SK-N-SH (cell line): ENCODE results near the gene HIPK2. TPM values are rescaled to one million over a fixed set of nuclear protein-coding genes. Genes with fewer than 3 reads are reported as not detected.

Experiments
- CTCF ChIA-PET: fragments of 300-600, 350-600 bp; formaldehyde crosslinking; extraction: SDS; loops from one replicate; lab custom pipeline; 2021; lab: Yijun Ruan, JAX
- POLR2A ChIA-PET: fragments of 350-600 bp; sonication (Branson Sonifier 250); formaldehyde crosslinking; extraction: SDS; loops from one replicate; lab custom pipeline; 2020; ENCODE audit warnings: antibody characterized with exemption, inconsistent platforms; lab: Yijun Ruan, JAX
- DNase-seq: peaks from one replicate; pipeline ENCODE4 v3.0.0; 2012
- H2AFZ ChIP-seq: fragments of 200-600 bp; sonication (generic); 2 replicates; pipeline ENCODE4 v1.8.1; 2016; ENCODE audit warnings: antibody characterized with exemption, mild to moderate bottlenecking, low read depth
- H3F3A ChIP-seq: fragments of 200-600 bp; sonication (generic); replicated peaks from 2 replicates; pipeline ENCODE3; 2016; ENCODE audit warnings: antibody characterized with exemption, mild to moderate bottlenecking; ENCODE audit not compliant: insufficient read depth
- H3K27ac ChIP-seq, 2 experiments: fragments of 200-500 bp in 1 of 2; fragments of 200-600 bp in 1 of 2; sonication (Bioruptor generic) in 1 of 2; sonication (generic), shearing (Covaris generic) in 1 of 2; 2 replicates each; pipeline versions ENCODE4 v1.5.1 to v1.6.1; 2014 to 2016; ENCODE audit warnings: low read depth in 2 of 2, inconsistent platforms in 1 of 2, low read length in 1 of 2, mild to moderate bottlenecking in 1 of 2, mixed read lengths in 1 of 2
- H3K27me3 ChIP-seq: fragments of 200-600 bp; sonication (generic), shearing (Covaris generic); 2 replicates; pipeline ENCODE4 v1.6.1; 2016; ENCODE audit warnings: mixed run types; ENCODE audit not compliant: insufficient read depth
- H3K36me3 ChIP-seq, 2 experiments: fragments of 200-500 bp in 1 of 2; fragments of 200-600 bp in 1 of 2; sonication (Bioruptor generic) in 1 of 2; sonication (generic) in 1 of 2; replicated peaks in 1 of 2; 2 replicates each; pipeline versions ENCODE3 to v1.5.1; 2014 to 2016; ENCODE audit warnings: low read length in 1 of 2, mild to moderate bottlenecking in 1 of 2; ENCODE audit not compliant: insufficient read depth in 2 of 2, control insufficient read depth in 1 of 2
- H3K4me1 ChIP-seq, 2 experiments: fragments of 200-500 bp in 1 of 2; fragments of 200-600 bp in 1 of 2; sonication (Bioruptor generic) in 1 of 2; sonication (generic), shearing (Covaris generic) in 1 of 2; 2 replicates each; pipeline versions ENCODE4 v1.5.1 to v1.6.1; 2014 to 2016; ENCODE audit warnings: low read depth in 1 of 2, low read length in 1 of 2, mixed run types in 1 of 2; ENCODE audit not compliant: insufficient read depth in 2 of 2, control insufficient read depth in 1 of 2
- H3K4me2 ChIP-seq: fragments of 200-600 bp; sonication (generic), shearing (Covaris generic); 2 replicates; pipeline ENCODE4 v1.6.1; 2017; ENCODE audit warnings: mixed run types
- H3K4me3 ChIP-seq, 2 experiments: fragments of 200-500 bp in 1 of 2; fragments of 200-600 bp in 1 of 2; sonication (Bioruptor generic) in 1 of 2; sonication (generic), shearing (Covaris generic) in 1 of 2; 2 replicates each; pipeline versions ENCODE4 v1.5.1 to v1.8.1; 2014 to 2016; ENCODE audit warnings: low read depth in 2 of 2, inconsistent platforms in 1 of 2, low read length in 1 of 2, mild to moderate bottlenecking in 1 of 2, mixed read lengths in 1 of 2, moderate library complexity in 1 of 2
- H3K79me2 ChIP-seq: fragments of 200-600 bp; sonication (generic); 2 replicates; pipeline ENCODE4 v1.8.1; 2017; ENCODE audit warnings: mild to moderate bottlenecking; ENCODE audit not compliant: insufficient read depth
- H3K9ac ChIP-seq: fragments of 200-600 bp; sonication (generic); 2 replicates; pipeline ENCODE4 v1.6.1; 2017; ENCODE audit warnings: mixed run types
- H3K9me2 ChIP-seq: fragments of 200-600 bp; sonication (generic); 2 replicates; pipeline ENCODE4 v1.6.1; 2017; ENCODE audit warnings: mixed run types
- H3K9me3 ChIP-seq: fragments of 200-600 bp; sonication (generic); 2 replicates; pipeline ENCODE4 v1.6.1; 2017; ENCODE audit warnings: mixed run types, mild to moderate bottlenecking, moderate library complexity
- H4K20me1 ChIP-seq: fragments of 200-600 bp; sonication (generic); 2 replicates; pipeline ENCODE4 v1.6.1; 2017; ENCODE audit warnings: mild to moderate bottlenecking, mixed run types; ENCODE audit not compliant: insufficient read depth
- CHD2 ChIP-seq: fragments of 150-350 bp; IDR thresholded peaks from 2 replicates; pipeline ENCODE4 v1.6.1; 2018; ENCODE audit warnings: low read length; ENCODE audit not compliant: partially characterized antibody
- ELF1 ChIP-seq: IDR thresholded peaks from 2 replicates; pipeline ENCODE4 v1.4.0; 2012
- FOSL2 ChIP-seq: IDR thresholded peaks from 2 replicates; pipeline ENCODE4 v1.4.0; 2012; ENCODE audit warnings: low read depth, mild to moderate bottlenecking, moderate library complexity, borderline replicate concordance
- FOXM1 ChIP-seq: IDR thresholded peaks from 2 replicates; pipeline ENCODE4 v1.4.0; 2012; ENCODE audit warnings: low read depth, mild to moderate bottlenecking
- GATA2 ChIP-seq: sonication (generic); formaldehyde crosslinking; IDR thresholded peaks from 2 replicates; pipeline ENCODE4 v1.5.0; 2020; ENCODE audit warnings: mild to moderate bottlenecking, missing genetic modification reagents
- JUND ChIP-seq: IDR thresholded peaks from 2 replicates; pipeline ENCODE4 v1.4.0; 2012
- MEF2A ChIP-seq: IDR thresholded peaks from 2 replicates; pipeline ENCODE4 v1.4.0; 2012; ENCODE audit warnings: low read depth, borderline replicate concordance
- MXI1 ChIP-seq: IDR thresholded peaks from 2 replicates; pipeline ENCODE4 v1.6.1; 2012; ENCODE audit warnings: mild to moderate bottlenecking, low read depth, low read length, improper control_type of control experiment
- NFIC ChIP-seq: IDR thresholded peaks from 2 replicates; pipeline ENCODE4 v1.4.0; 2012; ENCODE audit warnings: borderline replicate concordance
- NRF1 ChIP-seq: IDR thresholded peaks from 2 replicates; pipeline ENCODE4 v1.6.1; 2012; ENCODE audit warnings: low read depth, mild to moderate bottlenecking, low read length
- POLR2AphosphoS5 ChIP-seq: IDR thresholded peaks from 2 replicates; pipeline ENCODE4 v1.6.1; 2012; ENCODE audit warnings: low read depth, low read length
- RCOR1 ChIP-seq: fragments of 150-350 bp; IDR thresholded peaks from 2 replicates; pipeline ENCODE4 v1.6.1; 2017; ENCODE audit warnings: antibody characterized with exemption, low read length
- RXRA ChIP-seq: IDR thresholded peaks from 2 replicates; pipeline ENCODE4 v1.4.0; 2012; ENCODE audit warnings: low read depth, mild to moderate bottlenecking, borderline replicate concordance
- SIN3A ChIP-seq: IDR thresholded peaks from 2 replicates; pipeline ENCODE4 v1.6.1; 2012; ENCODE audit warnings: low read depth, mild to moderate bottlenecking, low read length, moderate library complexity, borderline replicate concordance
- SMC3 ChIP-seq: IDR thresholded peaks from 2 replicates; pipeline ENCODE4 v1.6.1; 2012; ENCODE audit warnings: low read depth, low read length, improper control_type of control experiment
- TAF1 ChIP-seq: IDR thresholded peaks from 2 replicates; pipeline ENCODE4 v1.6.1; 2012; ENCODE audit warnings: low read depth, mild to moderate bottlenecking, low read length, moderate library complexity, borderline replicate concordance
- TEAD4 ChIP-seq: IDR thresholded peaks from 2 replicates; pipeline ENCODE4 v1.4.0; 2012; ENCODE audit warnings: mild to moderate bottlenecking, borderline replicate concordance; ENCODE audit not compliant: insufficient read depth
- YY1 ChIP-seq: IDR thresholded peaks from 2 replicates; pipeline ENCODE4 v1.4.0; 2012; ENCODE audit warnings: low read depth, mild to moderate bottlenecking
- WGBS: methylation state at CpG from one replicate; pipeline ENCODE4 v1.1.6; 2017; ENCODE audit warnings: low lambda C conversion rate; 5-methylcytosine and 5-hydroxymethylcytosine counted together
- polyA plus RNA-seq, 3 experiments: library from polyadenylated mRNA; depleted of rRNA; stranded (reverse); fragments of >200 nt; gene quantifications; 2 replicates each; pipeline ENCODE4 v1.2.3, GENCODE V29; 2012
- TF ChIP-seq, protein P1 (sequence below): IDR thresholded peaks from 2 replicates; pipeline ENCODE4 v1.4.0; 2012; ENCODE audit warnings: low read depth, borderline replicate concordance
- TF ChIP-seq, protein P2 (sequence below): fragments of 150-350 bp; IDR thresholded peaks from 2 replicates; pipeline ENCODE4 v1.6.1; 2016; ENCODE audit warnings: mild to moderate bottlenecking, low read depth, low read length

The HIPK2 gene
- polyA plus RNA-seq, 1 of the 3 experiments (the other 2 are of a cell fraction): 14.2 TPM

DNA sequence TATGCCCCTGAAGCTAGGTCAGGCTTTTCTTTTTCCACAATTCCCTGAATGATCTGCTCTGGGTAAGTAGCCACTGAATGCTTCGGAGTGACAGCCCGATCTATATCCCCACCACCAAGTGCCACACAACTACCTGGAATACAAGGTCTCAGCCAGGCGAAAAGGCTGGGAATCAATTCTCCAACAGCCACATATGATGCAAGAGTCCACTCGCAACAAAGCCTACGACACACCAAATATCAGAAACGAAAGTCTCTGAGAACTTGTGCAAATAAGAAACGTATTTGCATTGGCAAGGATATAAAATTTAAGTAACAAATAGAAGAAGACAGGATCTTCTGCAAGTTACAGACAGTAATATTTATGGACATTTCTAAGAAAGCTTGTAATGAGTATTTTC, 5.7 kb downstream of the HIPK2 start:
- Histone ChIP-seq H3K4me3 (peak overlapping the region in 1 of 2 experiments; percentile 29; a peak in 2 of 4 replicates), H3K4me2 (peak overlapping the region; percentile 90), H3K4me1 (peaks cover 25 to 55% of the 10 kb centered on the region in 2 experiments), H3K79me2 (peaks cover 87% of the 10 kb centered on the region), H3K9me2 (no peaks in the 10 kb centered on the region), H4K20me1 (peaks cover 39% of the 10 kb centered on the region), H3K9ac (peak overlapping the region; percentile 61; the same call in 1 of the 2 replicates)
- POLR2A ChIA-PET: no interaction called here
- WGBS: 88% methylated on average over 7 of the region's 7 CpGs
- CTCF ChIA-PET: interaction anchor here (0.6 to 4.2 kb wide), 8 partner anchors 11 to 399 kb away, joined by 3 to 21 read pairs (median 4); no protein-coding TSS in a partner anchor
- TF ChIP-seq ELF1 (no peak), NRF1 (no peak), YY1 (no peak), MXI1 (no peak), MEF2A (no peak), SIN3A (no peak)
- TF ChIP-seq, all 33 proteins: peak for 0
- DNase-seq: no peak
- Histone ChIP-seq H3K27ac (peak overlapping the region in 1 of 2 experiments; percentile 97; a peak in 3 of 4 replicates), H3K9me3 (no peaks in the 10 kb centered on the region), H2AFZ (no peak overlapping the region), H3K27me3 (no peaks in the 10 kb centered on the region), H3K36me3 (peaks cover 13 to 18% of the 10 kb centered on the region in 2 experiments), H3F3A (peaks cover 64% of the 10 kb centered on the region)

DNA sequence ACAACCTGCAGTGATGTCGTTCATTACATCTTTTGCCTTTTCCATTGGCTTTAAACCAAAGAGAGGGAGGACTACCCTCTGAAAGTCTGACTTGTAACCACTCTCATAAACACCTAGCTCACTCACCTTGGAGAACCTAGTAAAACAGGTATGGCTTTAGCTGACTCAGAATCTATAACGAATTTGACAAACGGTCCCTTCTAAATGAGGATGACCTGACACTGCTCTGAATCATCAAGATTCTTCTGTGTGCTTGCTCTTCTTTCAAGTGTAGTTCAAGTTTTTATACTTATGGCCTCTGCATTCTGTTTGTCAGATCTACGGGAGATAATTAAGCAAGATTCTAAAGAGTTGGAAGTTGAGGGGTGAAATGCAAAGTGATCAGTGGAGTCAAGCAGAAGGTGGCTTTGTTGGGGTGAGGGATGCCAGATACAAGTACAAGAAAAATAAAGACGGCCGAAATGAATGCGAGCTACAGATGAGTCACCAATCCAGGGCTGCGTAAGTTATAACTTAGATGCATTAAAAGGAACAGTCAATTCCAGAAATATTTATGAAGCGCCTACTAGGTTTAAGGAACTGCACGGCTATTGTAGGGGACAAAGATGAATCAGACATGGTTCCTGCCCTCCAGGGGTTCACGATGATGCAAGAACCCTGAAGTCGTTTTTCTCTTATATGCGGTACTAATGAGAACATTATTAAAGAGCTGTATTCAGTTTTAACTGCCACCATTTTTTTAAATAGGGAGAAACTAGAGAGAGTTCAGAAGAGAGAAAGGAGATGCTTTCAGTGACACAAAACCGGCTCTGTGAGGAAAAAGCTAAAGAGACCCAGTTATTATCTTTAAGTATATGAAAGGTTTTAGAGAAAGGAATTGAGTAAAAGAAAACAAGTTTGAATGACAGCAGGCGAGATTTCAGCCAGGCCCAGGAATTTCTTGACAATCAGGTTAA, 6.5 kb downstream of the HIPK2 start:
- H3K4me2 ChIP-seq: peak overlapping the region; percentile 90
- no peak for DNase-seq
- no peaks in the 10 kb centered on the region for H3K9me3 ChIP-seq
- no peaks in the 10 kb centered on the region for H3K27me3 ChIP-seq
- H3F3A ChIP-seq: peaks cover 56% of the 10 kb centered on the region
- WGBS: 16% methylated on average over 15 of the region's 15 CpGs
- ChIA-PET POLR2A (no interaction called here), CTCF (interaction anchor here (0.6 to 4.2 kb wide), 10 partner anchors 10 to 733 kb away, joined by 3 to 21 read pairs (median 4); no protein-coding TSS in a partner anchor)
- peaks cover 25 to 55% of the 10 kb centered on the region in 2 experiments for H3K4me1 ChIP-seq
- H3K36me3 ChIP-seq: peaks cover 13 to 18% of the 10 kb centered on the region in 2 experiments
- H2AFZ ChIP-seq: peak overlapping the region; percentile 12; the same call in 1 of the 2 replicates
- peaks cover 87% of the 10 kb centered on the region for H3K79me2 ChIP-seq
- H3K4me3 ChIP-seq: peak overlapping the region; percentile 24 to 29; a peak in 3 of 4 replicates
- H4K20me1 ChIP-seq: peaks cover 47% of the 10 kb centered on the region
- peak overlapping the region; percentile 61; the same call in 1 of the 2 replicates for H3K9ac ChIP-seq
- H3K27ac ChIP-seq: peak overlapping the region; percentile 78 to 97; a peak in 3 of 4 replicates
- H3K9me2 ChIP-seq: no peaks in the 10 kb centered on the region
- TF ChIP-seq FOSL2 (peak; percentile 93), RCOR1 (no peak), SIN3A (no peak), TEAD4 (peak; percentile 89), JUND (peak; percentile 93), GATA2 (CRISPR knock-in tag) (no peak), MEF2A (peak; percentile 85; the same call in 1 of the 2 replicates), FOXM1 (peak; percentile 45; the same call in 1 of the 2 replicates), SMC3 (no peak), RXRA (peak; percentile 76; the same call in 1 of the 2 replicates), POLR2AphosphoS5 (peak; percentile 62; the same call in 1 of the 2 replicates), NFIC (peak; percentile 67), NRF1 (no peak), CHD2 (no peak), TAF1 (0 out of 2 replicates have a peak, but pooled peaks have one; percentile 27)
- TF ChIP-seq, protein P1, sequence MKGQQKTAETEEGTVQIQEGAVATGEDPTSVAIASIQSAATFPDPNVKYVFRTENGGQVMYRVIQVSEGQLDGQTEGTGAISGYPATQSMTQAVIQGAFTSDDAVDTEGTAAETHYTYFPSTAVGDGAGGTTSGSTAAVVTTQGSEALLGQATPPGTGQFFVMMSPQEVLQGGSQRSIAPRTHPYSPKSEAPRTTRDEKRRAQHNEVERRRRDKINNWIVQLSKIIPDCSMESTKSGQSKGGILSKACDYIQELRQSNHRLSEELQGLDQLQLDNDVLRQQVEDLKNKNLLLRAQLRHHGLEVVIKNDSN: no peak
- TF ChIP-seq, protein P2, sequence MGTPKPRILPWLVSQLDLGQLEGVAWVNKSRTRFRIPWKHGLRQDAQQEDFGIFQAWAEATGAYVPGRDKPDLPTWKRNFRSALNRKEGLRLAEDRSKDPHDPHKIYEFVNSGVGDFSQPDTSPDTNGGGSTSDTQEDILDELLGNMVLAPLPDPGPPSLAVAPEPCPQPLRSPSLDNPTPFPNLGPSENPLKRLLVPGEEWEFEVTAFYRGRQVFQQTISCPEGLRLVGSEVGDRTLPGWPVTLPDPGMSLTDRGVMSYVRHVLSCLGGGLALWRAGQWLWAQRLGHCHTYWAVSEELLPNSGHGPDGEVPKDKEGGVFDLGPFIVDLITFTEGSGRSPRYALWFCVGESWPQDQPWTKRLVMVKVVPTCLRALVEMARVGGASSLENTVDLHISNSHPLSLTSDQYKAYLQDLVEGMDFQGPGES: no peak
